GM12878 (cell line): ENCODE measurements around the gene PTPRN2. TPM values are rescaled to one million over a fixed set of nuclear protein-coding genes. Genes with fewer than 3 reads are reported as not detected.

Experiments
- ATAC-seq: fragments of 200-7000 bp; cut with Tn5 transposase; 3 replicates; pipeline ENCODE4 v1.9.1; 2020; ENCODE audit warnings: mild to moderate bottlenecking, moderate library complexity
- BruUV-seq: library from RNA; stranded (reverse); fragments of 400-500 nt; replicated peaks from 2 replicates; lab custom pipeline; 2021; lab: Mats Ljungman, UMichigan
- CTCF ChIA-PET: fragments of 300-600 bp; sonication (Branson Sonifier 250); formaldehyde crosslinking; extraction: SDS; loops from one replicate; lab custom pipeline; 2021; ENCODE audit warnings: inconsistent platforms; lab: Yijun Ruan, JAX
- POLR2A ChIA-PET: fragments of 350-600 bp; formaldehyde crosslinking; extraction: SDS; loops from one replicate; lab custom pipeline; 2021; ENCODE audit warnings: inconsistent platforms; lab: Charles Lee
- RAD21 ChIA-PET: fragments of 300-600 bp; sonication (Branson Sonifier 250); formaldehyde crosslinking; loops from one replicate; lab custom pipeline; 2023; ENCODE audit warnings: antibody characterized with exemption; ENCODE audit not compliant: unreplicated experiment; lab: Charles Lee
- SMC1A ChIA-PET: fragments of 300-600 bp; sonication (Branson Sonifier 250); formaldehyde crosslinking; loops from one replicate; lab custom pipeline; 2023; ENCODE audit not compliant: unreplicated experiment, uncharacterized antibody; lab: Charles Lee
- DNase-seq: peaks from one replicate; pipeline ENCODE4 v3.0.0-alpha.2; 2011; ENCODE audit warnings: low read depth, low spot score
- FAIRE-seq: peaks from 3 replicates; lab custom pipeline; 2011; peaks lifted over from hg19 to GRCh38; lab: Jason Lieb, UNC
- H2AFZ ChIP-seq: 2 replicates; pipeline ENCODE4 v1.6.0; 2011; ENCODE audit warnings: low read depth, low read length, control low read depth; ENCODE audit not compliant: control insufficient read depth
- H3K27ac ChIP-seq: 2 replicates; pipeline ENCODE4 v1.5.1; 2011; ENCODE audit warnings: control low read depth; ENCODE audit not compliant: control insufficient read depth, insufficient read depth
- H3K27me3 ChIP-seq, 2 experiments: replicated peaks in 1 of 2; 2 replicates each; pipeline versions ENCODE4 v1.6.0 to v1.6.1; 2011; ENCODE audit warnings: low read length in 1 of 2; ENCODE audit not compliant: control insufficient read depth in 2 of 2, insufficient read depth in 2 of 2
- H3K36me3 ChIP-seq, 2 experiments: 2 replicates each; pipeline ENCODE4 v1.5.1; 2011; ENCODE audit warnings: low read length in 1 of 2; ENCODE audit not compliant: control insufficient read depth in 2 of 2, insufficient read depth in 2 of 2
- H3K4me1 ChIP-seq: 2 replicates; pipeline ENCODE4 v1.6.1; 2011; ENCODE audit warnings: mild to moderate bottlenecking, low read length, moderate library complexity, mixed read lengths; ENCODE audit not compliant: control insufficient read depth, insufficient read depth
- H3K4me2 ChIP-seq: 2 replicates; pipeline ENCODE4 v1.6.0; 2011; ENCODE audit warnings: control low read depth; ENCODE audit not compliant: control insufficient read depth, insufficient read depth
- H3K4me3 ChIP-seq: fragments of 200-600 bp; sonication (generic); 2 replicates; pipeline ENCODE4 v1.5.1; 2016
- H3K79me2 ChIP-seq: 2 replicates; pipeline ENCODE4 v1.6.0; 2011; ENCODE audit warnings: low read length; ENCODE audit not compliant: control insufficient read depth, insufficient read depth
- H3K9ac ChIP-seq: 2 replicates; pipeline ENCODE4 v1.8.0; 2011; ENCODE audit warnings: low read length, control low read depth, mixed read lengths; ENCODE audit not compliant: control insufficient read depth, insufficient read depth
- H3K9me3 ChIP-seq: replicated peaks from 3 replicates; pipeline ENCODE4 v1.5.1; 2011; ENCODE audit warnings: mild to moderate bottlenecking, low read length; ENCODE audit not compliant: control insufficient read depth, insufficient read depth
- H4K20me1 ChIP-seq: 2 replicates; pipeline ENCODE4 v1.6.0; 2011; ENCODE audit not compliant: control insufficient read depth, insufficient read depth
- BACH1 ChIP-seq: fragments of 450-650 bp; IDR thresholded peaks from 2 replicates; pipeline ENCODE4 v1.6.1; 2017; ENCODE audit warnings: mild to moderate bottlenecking, borderline replicate concordance
- CREM ChIP-seq: IDR thresholded peaks from 2 replicates; pipeline ENCODE4 v1.6.1; 2014; ENCODE audit warnings: antibody characterized with exemption, low read depth
- DPF2 ChIP-seq: fragments of 450-650 bp; IDR thresholded peaks from 2 replicates; pipeline ENCODE4 v1.6.1; 2017; ENCODE audit warnings: mild to moderate bottlenecking
- HDAC2 ChIP-seq: fragments of 200-600 bp; sonication (generic); IDR thresholded peaks from 2 replicates; pipeline ENCODE4 v1.6.1; 2017
- MTA3 ChIP-seq: IDR thresholded peaks from 2 replicates; pipeline ENCODE4 v1.6.1; 2012; ENCODE audit warnings: low read length, inconsistent platforms, borderline replicate concordance
- NBN ChIP-seq: fragments of 450-650 bp; IDR thresholded peaks from 2 replicates; pipeline ENCODE4 v1.6.1; 2016
- PAX8 ChIP-seq: fragments of 450-650 bp; IDR thresholded peaks from 2 replicates; pipeline ENCODE4 v1.6.1; 2017; ENCODE audit warnings: mild to moderate bottlenecking, moderate library complexity
- PRDM15 ChIP-seq: fragments of 450-650 bp; formaldehyde crosslinking; IDR thresholded peaks from 2 replicates; pipeline ENCODE4 v1.4.0; 2020; ENCODE audit warnings: mild to moderate bottlenecking, moderate library complexity
- SMC3 ChIP-seq: IDR thresholded peaks from 2 replicates; pipeline ENCODE4 v1.6.1; 2011; ENCODE audit warnings: low read length, improper control_type of control experiment, borderline replicate concordance
- STAT1 ChIP-seq: fragments of 450-650 bp; conservative IDR thresholded peaks from 2 replicates; pipeline ENCODE4 v1.6.1; 2014; ENCODE audit warnings: antibody characterized with exemption, mild to moderate bottlenecking
- ZBED1 ChIP-seq: IDR thresholded peaks from 2 replicates; pipeline ENCODE4 v1.6.1; 2016; ENCODE audit warnings: borderline replicate concordance
- ZSCAN29 ChIP-seq: fragments of 450-650 bp; IDR thresholded peaks from 2 replicates; pipeline ENCODE4 v1.6.1; 2017; ENCODE audit warnings: mild to moderate bottlenecking, moderate library complexity
- WGBS: methylation state at CpG from one replicate; pipeline ENCODE4 v1.1.6; 2016; ENCODE audit warnings: low lambda C conversion rate; ENCODE audit not compliant: insufficient replicate concordance, insufficient coverage; ENCODE audit errors: missing lambda C conversion rate; 5-methylcytosine and 5-hydroxymethylcytosine counted together
- in situ Hi-C: fragments of 300-500 bp; cut with MboI; formaldehyde crosslinking; loops from 9 replicates; pipeline ENCODE4 v1.14.3; 2018; ENCODE audit warnings: mixed read lengths
- intact Hi-C: fragments of 100-400 bp; cut with micrococcal nuclease; formaldehyde crosslinking; loops from one replicate; pipeline ENCODE4 v1.14.2; 2022; ENCODE audit not compliant: unreplicated experiment
- polyA plus RNA-seq, 11 experiments: library from polyadenylated mRNA; depleted of rRNA in 4 of 11; unstranded in 6 of 11; stranded (reverse) in 5 of 11; fragments of >200 nt; fragmentation: Nextera tagmentation in 4 of 11; fragmentation: Illumina TruSeq in 1 of 11; extraction: Ambion mirVana in 4 of 11; extraction: Trizol in 1 of 11; gene quantifications; 1 replicate in 1 of 11; 2 replicates in 10 of 11; pipeline versions ENCODE4 v1.2.1 to v1.2.3, GENCODE V29; 2011 to 2016; ENCODE audit warnings: inconsistent platforms in 2 of 11, missing spikeins in 2 of 11, low read depth in 1 of 11
- total RNA-seq, 4 experiments: library from RNA; depleted of rRNA in 3 of 4; stranded (reverse); fragments of >200 nt in 3 of 4; fragmentation: Illumina TruSeq in 1 of 4; extraction: Trizol in 1 of 4; gene quantifications; 2 replicates each; pipeline versions ENCODE4 v1.2.1 to v1.2.3, GENCODE V29; 2013 to 2021

The PTPRN2 gene
- total and polyA plus RNA-seq, 10 of the 15 experiments (the other 5 are each of a cell fraction or from before 2014, with no cell fraction given): 5.4 TPM; not detected in 9

GRCh38 chr7:158533386-158534133 is 54.1 kb downstream of the PTPRN2 start:
- no peak overlapping the region for H2AFZ ChIP-seq
- ChIA-PET POLR2A (no interaction called here), SMC1A (no interaction called here), RAD21 (no interaction called here), CTCF (no interaction called here)
- no peak overlapping the region for H3K4me2 ChIP-seq
- H3K27me3 ChIP-seq: no peaks in the 10 kb centered on the region
- ATAC-seq (no peak), DNase-seq (no peak), FAIRE-seq (no peak)
- H4K20me1 ChIP-seq: no peaks in the 10 kb centered on the region
- H3K27ac ChIP-seq: no peak overlapping the region
- BruUV-seq: no TSS peak
- H3K36me3 ChIP-seq: no peaks in the 10 kb centered on the region
- H3K4me3 ChIP-seq: no peak overlapping the region
- no peaks in the 10 kb centered on the region; the same call in 2 of the 3 replicates for H3K9me3 ChIP-seq
- H3K9ac ChIP-seq: no peak overlapping the region
- H3K4me1 ChIP-seq: no peaks in the 10 kb centered on the region
- intact Hi-C loops: no loop called here
- in situ Hi-C loops: no loop called here
- TF ChIP-seq STAT1 (no peak), SMC3 (no peak), NBN (no peak), PRDM15 (CRISPR knock-in tag) (no peak), BACH1 (no peak), PAX8 (no peak), MTA3 (no peak), HDAC2 (no peak), ZBED1 (no peak), CREM (no peak), ZSCAN29 (no peak), DPF2 (no peak)
- 56% methylated on average over 25 of the region's 26 CpGs for WGBS
- no peaks in the 10 kb centered on the region for H3K79me2 ChIP-seq
